GM19467 (cell line): ENCODE results near the gene CNGB1.

ENCODE experiments used
- ATAC-seq: cut with Tn5 transposase; IDR thresholded peaks from one replicate; pipeline ENCODE4 v1.9.1; 2021; ENCODE audit warnings: mild to moderate bottlenecking, moderate library complexity; ENCODE audit not compliant: unreplicated experiment

CNGB1 gene

DNA sequence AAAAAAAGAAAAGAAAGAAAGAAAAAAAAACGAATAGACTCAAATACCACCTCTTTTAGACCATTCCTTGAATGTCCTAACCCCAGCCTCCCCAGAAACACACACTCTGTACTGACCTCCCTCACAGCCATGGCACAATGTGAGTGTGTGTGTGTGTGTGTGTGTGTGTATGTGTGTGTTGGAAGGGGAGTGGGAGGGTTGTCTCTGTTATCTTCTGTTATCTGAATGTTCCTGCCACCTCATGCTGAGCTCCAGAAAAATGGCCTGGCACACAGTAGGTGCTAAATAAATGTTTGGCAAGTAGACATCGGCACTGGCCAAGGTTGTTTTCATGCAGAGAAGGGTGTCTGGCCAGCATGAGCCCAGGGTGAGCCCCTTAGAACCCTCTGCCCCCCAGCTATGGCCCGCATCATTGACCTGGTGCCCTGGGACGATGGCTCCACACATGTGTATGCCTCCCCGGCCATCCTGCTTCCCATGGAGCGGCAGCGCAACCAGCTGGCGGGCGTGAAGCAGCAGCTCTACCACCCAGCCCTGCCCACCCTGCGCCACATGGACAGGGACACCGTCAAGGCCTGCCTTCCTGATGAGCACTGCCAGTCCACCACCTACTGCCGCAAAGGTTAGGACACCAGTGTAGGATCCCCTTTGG is 6.6 kb upstream of the CNGB1 start:
- no peak for ATAC-seq

DNA sequence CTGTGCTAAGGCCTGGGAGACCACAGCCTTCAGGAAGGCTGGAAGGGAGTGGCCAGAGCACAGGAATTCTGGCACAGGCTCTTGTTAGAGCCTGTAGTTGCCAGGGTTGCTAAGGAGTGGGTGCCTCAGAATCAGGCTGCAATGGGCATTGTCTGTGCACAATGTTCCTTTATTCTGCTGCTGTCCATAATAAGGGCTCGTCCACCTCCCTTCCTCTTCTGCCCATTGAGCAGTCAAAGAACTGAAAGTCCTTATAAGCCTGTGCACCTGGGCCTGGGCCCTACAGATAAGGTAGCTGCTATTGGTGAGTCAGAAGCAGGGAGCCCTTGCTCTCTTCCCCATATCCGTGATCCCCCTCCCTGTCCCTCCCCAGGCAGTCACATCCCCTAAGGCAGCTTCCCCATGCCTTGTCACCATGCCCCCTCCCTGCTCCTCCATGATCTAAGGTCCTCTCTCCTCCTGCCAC is 5.4 kb upstream of the CNGB1 start:
- ATAC-seq: no peak

DNA sequence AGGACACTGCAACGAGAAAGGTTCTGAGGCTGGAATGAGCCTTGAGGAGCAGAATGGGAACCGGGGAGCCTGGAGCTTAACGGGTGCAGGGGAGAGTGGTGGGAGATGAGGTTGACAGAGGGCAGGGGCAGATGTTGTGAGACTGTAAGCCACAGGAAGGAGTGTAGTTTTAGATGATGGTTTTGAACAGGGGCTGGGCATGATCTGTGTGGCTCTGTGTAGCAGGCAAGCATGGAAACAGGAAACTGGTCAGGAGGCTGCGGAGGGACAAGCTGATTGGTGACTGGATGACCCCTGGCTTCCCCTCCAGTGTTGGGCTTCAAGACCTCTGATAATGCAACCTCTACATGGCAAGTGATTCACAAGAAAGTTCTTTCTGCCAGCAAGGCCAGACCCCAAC is 1.4 kb upstream of the CNGB1 start:
- no peak for ATAC-seq

DNA sequence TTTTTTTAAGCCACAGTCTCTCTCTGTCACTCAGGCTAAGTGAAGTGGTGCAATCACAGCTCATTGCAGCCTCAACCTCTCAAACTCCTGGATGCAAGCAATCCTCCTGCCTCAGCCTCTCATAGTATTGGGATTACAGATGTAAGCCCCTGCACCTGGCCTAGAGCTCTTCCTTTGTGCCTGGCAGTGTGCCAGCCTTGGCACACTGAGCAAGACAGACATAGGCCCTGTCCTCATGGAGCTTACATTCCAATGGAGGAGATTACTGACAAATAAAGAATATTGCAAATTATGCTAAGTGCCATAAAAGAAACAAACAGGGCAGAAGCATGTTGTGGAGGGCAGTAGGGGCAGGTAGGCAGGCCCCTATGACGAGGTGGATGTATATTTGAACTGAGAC is 920 bp upstream of the CNGB1 start:
- ATAC-seq: no peak

- ATAC-seq: no peak
Measured at GRCh38 chr16:57970319-57970718, 609 bp downstream of the CNGB1 start.

DNA sequence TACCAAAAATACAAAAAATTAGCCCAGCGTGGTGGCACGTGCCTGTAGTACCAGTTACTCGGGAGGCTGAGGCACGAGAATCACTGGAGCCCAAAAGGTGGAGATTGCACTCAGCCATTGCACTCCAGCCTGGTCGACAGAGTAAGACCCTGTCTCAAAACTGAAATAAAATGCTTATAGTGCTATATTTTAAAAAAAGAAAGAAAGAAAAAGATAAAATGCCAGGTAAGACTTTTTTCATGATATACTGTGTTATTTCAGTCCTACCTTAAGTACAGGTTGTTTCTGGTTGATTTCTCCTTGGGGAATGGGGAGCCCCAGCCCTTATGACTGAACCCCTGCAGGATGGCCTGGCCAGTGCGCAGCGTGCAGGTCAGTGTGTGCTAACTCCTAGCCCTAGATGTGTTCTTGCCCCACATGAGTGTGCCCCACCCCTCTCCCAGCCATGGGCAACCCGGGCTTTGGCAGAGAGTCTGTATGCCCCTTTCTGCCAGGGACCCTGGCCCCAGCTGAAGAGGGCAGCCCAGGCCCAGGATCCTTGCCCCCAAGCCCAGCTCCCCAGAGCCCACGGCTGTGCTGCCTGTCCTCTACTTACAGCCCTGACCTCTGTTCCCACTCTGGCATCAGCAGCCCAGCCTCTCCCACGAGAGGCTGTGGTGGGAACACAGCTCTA is 1.3 kb downstream of the CNGB1 start:
- ATAC-seq: no peak

- ATAC-seq: no peak
Measured at GRCh38 chr16:57967916-57968315, 3.0 kb downstream of the CNGB1 start.

DNA sequence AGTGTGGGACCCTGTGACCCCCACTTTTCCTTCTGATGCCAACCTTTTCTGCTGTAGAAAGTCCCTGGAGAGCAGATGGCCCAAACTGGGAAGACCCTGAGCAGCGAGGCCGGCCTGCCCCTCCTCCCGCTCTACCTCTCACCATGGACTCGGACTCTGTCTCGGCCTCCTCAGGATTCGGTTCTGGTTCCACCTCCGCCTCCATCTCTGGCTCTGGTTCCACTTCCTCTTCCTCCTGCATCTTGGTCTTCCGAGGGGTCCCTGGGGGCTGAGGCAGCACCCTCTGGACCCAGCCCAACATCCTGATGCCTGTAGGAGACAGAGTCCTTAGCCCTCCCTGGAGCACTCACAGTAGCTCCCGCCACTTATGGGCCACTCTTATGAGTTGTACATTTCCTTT is 3.9 kb downstream of the CNGB1 start:
- no peak for ATAC-seq

DNA sequence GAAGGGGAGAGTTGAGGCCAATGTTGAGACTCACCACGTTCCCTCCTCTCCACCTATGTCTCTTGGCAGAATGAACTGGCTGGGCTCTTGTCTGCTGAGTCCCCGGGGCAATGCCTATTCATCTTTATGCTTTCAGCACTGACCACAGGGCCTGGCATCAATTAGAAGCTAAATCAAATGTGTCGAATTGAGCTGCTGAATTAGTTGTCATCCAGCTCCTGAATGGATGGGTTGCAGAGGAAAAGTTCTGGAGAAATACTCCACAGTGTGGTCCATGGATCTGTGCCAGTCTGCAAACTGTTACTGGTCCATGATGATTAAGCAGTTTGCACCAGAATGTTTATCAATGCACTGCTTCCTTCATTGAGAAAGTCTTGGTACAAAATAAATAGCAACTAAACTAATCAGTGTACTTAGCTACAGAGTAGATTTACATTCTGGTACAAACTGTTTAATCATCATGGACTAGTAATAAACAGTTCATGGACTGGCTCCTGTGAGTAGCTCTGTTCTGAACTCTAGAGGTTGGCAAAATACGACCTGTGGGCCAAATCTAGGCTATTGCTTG is 4.6 kb downstream of the CNGB1 start:
- no peak for ATAC-seq

GRCh38 chr16:57964157-57964700 is 6.7 kb downstream of the CNGB1 start:
- no peak for ATAC-seq

- no peak for ATAC-seq
Measured at GRCh38 chr16:57962756-57963155, 8.2 kb downstream of the CNGB1 start.

DNA sequence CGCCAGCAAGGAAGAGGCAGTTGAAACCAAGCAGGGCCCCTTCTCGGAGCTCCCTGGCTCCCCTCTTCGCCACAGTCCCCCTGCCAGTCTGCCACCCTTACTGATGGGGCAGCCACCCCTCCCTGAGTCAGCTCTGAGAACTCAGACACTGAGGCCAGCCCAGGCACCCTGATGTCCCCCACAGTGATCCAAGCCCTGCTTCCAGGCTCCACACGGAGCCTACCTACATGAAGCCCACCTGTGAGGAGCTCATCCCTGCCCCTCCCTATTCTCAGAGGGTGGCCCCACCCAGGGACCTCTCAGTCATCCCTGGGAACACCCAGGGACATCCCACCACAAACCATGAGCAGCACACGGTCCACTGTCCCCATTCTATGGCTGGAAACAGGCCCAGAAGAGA is 8.9 kb downstream of the CNGB1 start:
- no peak for ATAC-seq

DNA sequence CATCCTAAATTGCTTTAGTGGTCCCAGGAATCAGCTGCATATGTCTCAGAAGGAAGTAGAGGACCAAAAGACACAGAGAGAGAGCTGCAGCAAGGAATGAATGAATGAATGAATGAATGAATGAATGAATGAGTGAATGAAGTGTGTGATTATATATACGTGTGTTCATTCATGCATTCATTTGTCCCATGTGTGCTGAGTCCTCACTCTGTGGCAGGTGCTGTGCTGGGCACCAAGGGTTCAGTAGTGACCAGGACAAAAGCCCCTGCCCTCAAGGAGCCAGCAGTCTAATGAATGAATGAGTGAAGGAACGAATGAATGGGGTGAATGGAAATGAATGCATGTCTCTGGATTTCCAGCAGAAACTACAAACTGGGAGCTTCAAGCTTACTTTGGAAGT is 9.4 kb downstream of the CNGB1 start:
- ATAC-seq: no peak

DNA sequence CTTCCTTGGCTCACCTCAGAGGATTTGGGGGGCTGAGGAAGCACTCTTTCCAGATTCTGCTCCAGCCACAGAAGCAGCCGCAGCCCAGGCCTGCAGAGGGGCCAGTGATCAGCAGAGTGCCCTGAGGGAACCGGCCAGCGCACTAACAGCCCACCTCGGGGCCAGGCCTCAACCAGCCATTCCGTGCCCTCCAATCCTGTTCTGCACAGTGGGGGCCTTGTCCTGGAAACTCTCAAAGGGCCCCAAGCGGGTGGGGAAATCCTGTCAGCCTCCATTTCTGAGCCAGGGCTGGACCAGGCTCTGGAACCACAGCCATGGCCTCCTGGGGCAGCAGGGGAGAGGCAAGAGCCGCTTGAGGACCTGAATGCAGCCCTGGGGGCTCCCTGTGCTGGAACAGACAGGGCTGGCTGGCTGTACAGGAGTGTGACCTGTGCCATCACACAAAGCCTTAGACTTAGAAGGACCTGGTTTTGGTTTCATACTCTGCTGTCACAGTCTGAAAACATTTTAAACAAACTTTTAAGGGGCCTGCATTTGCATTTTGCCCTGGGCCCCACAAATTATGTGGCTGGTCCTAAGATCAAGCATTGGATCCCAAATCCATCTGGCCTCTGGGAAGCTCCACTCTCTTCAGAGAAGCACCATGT is 10.0 kb downstream of the CNGB1 start:
- no peak for ATAC-seq

DNA sequence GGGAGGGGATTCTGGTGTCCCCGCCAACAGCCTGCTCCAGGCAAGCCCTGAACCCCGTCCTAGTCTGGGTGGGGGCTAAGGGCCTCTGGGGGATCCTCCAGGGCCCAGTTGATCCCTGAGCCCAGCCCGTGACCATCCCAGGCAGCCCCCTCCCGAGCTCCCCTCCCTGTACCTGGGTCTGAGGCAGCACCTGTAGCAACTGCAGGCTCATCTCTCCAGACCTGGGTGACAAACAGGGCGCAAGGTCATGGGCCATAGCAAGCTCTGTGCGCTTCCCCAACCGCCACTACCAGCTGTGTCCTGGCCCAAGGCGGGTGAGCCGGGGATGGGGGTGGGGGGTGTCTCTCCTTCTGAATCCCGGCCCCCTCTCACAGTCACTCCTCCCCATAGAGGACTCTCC is 10.6 kb downstream of the CNGB1 start:
- no peak for ATAC-seq

DNA sequence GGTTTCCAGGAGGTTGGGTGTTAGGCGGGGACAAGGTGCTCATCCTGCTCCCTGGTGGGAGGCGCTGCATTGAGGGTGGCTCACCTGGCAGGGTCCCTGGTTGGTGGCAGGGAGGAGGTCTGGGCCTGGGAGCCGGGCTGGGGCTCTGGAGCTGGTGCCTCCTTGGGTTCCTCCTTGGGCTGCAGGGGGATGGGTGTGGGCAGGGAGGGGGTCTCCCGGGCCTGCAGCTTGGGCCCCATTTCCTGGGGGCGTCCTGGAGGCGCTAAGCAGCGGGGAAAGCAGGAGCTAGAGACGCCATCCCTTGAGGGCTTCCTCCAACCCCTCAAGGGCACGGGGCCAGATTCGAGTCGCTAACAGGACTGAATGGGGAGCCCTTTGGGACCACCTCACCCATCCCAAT is 11.1 kb downstream of the CNGB1 start:
- ATAC-seq: no peak

GRCh38 chr16:57959121-57959520 is 11.8 kb downstream of the CNGB1 start:
- ATAC-seq: no peak

- no peak for ATAC-seq
Measured at GRCh38 chr16:57958544-57958943, 12.4 kb downstream of the CNGB1 start.

GRCh38 chr16:57957673-57958392 is 13.1 kb downstream of the CNGB1 start:
- ATAC-seq: no peak

DNA sequence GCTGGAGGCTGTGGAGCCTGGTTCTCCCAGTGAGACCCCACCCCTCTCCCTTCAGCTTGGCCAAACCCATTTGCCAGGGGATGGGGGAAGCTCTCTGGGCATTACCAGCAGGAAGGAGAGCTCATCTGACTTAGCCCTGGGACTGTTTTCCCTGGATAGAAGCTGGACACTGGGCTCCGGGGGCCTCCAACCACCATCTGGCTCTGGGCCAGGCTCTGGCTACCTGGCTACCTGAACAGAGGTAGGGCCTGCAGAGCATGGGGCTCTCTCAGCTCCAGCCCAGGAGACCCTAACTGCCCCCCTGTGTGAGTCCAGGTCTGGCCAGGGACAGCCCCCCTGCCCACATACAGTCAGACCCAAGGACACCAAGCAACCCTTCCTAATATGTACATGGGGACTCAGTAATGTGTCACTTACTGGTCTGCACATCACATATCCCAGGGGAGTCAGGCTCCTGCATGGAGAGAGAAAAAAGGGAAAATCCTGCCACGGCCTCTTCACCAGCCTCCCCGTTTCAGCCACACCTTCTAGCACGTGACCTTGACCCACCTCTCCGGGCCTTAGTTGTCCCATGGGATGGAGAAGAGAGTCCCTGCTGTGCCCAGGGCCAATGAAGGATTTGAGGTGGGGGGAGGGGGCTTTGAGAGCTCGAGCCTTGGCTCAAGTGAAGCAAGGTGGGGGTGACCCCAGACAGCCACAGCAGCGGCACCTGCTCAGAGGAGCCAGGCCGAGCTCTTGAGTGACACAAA is 13.8 kb downstream of the CNGB1 start:
- no peak for ATAC-seq
